Esophagus muscularis mucosa (tissue), 4 donors: ENCODE measurements around the gene GFRA1. TPM values are rescaled to one million over a fixed set of nuclear protein-coding genes. Genes with fewer than 3 reads are reported as not detected.

Experiments used
- DNase-seq: peaks from one replicate; pipeline ENCODE4 v3.0.0-alpha.2; 2017; ENCODE audit errors: extremely low spot score
- H3K27ac ChIP-seq, 4 donors: fragments of 200-600 bp; sonication (generic); replicated peaks in 1 of 4; 1 replicate in 3 of 4; 2 replicates in 1 of 4; pipeline ENCODE4 v1.5.1; 2016 to 2019; ENCODE audit warnings: mild to moderate bottlenecking in 1 of 4
- H3K27me3 ChIP-seq, 4 donors: fragments of 200-600 bp; sonication (generic); one replicate each; pipeline versions ENCODE4 v1.5.1 to v1.6.0; 2016 to 2019
- H3K36me3 ChIP-seq, 4 donors: fragments of 200-600 bp; sonication (generic); one replicate each; pipeline ENCODE4 v1.5.1; 2016 to 2019
- H3K4me1 ChIP-seq, 4 donors: fragments of 200-600 bp; sonication (generic); one replicate each; pipeline ENCODE4 v1.5.1; 2016 to 2019
- H3K4me3 ChIP-seq, 4 donors: fragments of 200-600 bp; sonication (generic); 1 replicate in 2 of 4; 2 replicates in 2 of 4; pipeline ENCODE4 v1.5.1; 2016 to 2019; ENCODE audit warnings: mild to moderate bottlenecking in 4 of 4, moderate library complexity in 1 of 4
- H3K9me3 ChIP-seq, 4 donors: fragments of 200-600 bp; sonication (generic); 1 replicate in 3 of 4; 2 replicates in 1 of 4; pipeline ENCODE4 v1.5.1; 2016 to 2019
- EP300 ChIP-seq: sonication (generic); formaldehyde crosslinking; IDR thresholded peaks from one replicate; pipeline ENCODE4 v1.6.1; 2017; ENCODE audit warnings: antibody characterized with exemption
- POLR2A ChIP-seq: fragments of 450-650 bp; IDR thresholded peaks from one replicate; pipeline ENCODE4 v1.6.1; 2017; ENCODE audit warnings: antibody characterized with exemption, moderate library complexity, mild to moderate bottlenecking, low read depth
- POLR2AphosphoS5 ChIP-seq, 2 donors: sonication (generic); formaldehyde crosslinking; IDR thresholded peaks; one replicate each; pipeline ENCODE4 v1.6.1; 2017; ENCODE audit warnings: antibody characterized with exemption in 2 of 2
- WGBS: methylation state at CpG from one replicate; pipeline ENCODE4 v1.1.5; 2018; 5-methylcytosine and 5-hydroxymethylcytosine counted together
- intact Hi-C: fragments of 100-400 bp; cut with DNase I; formaldehyde crosslinking; loops from one replicate; pipeline ENCODE4 v1.15.1; 2023
- total RNA-seq, 4 donors: library from RNA; depleted of rRNA; stranded (reverse); fragments of >200 nt; gene quantifications; one replicate each; pipeline versions ENCODE4 v1.1.0 to v1.2.1, GENCODE V29; 2016
- TF ChIP-seq, protein P1 (sequence below), 3 experiments: fragments of 200-600 bp in 2 of 3; fragments of 450-650 bp in 1 of 3; sonication (generic) in 2 of 3; IDR thresholded peaks; one replicate each; pipeline ENCODE4 v1.5.1; 2017 to 2019; ENCODE audit warnings: antibody characterized with exemption in 3 of 3, mild to moderate bottlenecking in 2 of 3, moderate library complexity in 1 of 3

Gene GFRA1
- total RNA-seq, 4 donors from 2014 or later: 44.0 to 73.4 (median 64.5) TPM

GRCh38 chr10:116082206-116082605 lies 190.8 kb downstream of the GFRA1 start:
- H3K9me3 ChIP-seq: no peaks in the 10 kb centered on the region
- intact Hi-C loops: no loop called here
- TF ChIP-seq POLR2A: no peak
- no peak for TF ChIP-seq POLR2AphosphoS5 (IDR thresholded peaks at IDR 0.05)
- peaks cover 0 to 5% (median 0%) of the 10 kb centered on the region in 4 donors for H3K36me3 ChIP-seq
- no peak for DNase-seq
- H3K4me1 ChIP-seq: no peaks in the 10 kb centered on the region
- no peak overlapping the region for H3K27ac ChIP-seq
- 90% methylated on average over 8 of the region's 8 CpGs for WGBS
- H3K27me3 ChIP-seq: peaks cover 0 to 2% (median 0%) of the 10 kb centered on the region in 4 donors
- no peak overlapping the region for H3K4me3 ChIP-seq

DNA sequence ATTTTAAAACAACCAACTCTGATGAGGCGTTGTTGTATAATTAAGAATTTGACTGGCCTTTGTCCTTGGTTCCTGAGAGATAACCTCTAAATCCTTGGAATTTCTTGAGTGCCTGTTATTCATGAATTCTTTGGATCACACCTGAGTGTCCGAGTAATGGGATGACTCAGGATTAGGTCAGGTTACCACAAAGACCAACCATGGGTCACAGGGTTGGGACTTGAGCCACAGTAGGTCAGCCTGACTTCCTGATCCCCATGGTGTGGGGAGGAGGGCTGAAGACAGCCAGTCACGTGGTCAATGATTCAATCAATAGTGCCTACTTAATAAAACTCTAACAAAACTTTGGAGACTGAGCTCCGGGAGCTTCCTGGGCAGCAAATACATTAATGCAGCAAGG lies 192.5 kb downstream of the GFRA1 start:
- Histone ChIP-seq H3K27ac (no peak overlapping the region), H3K36me3 (peaks cover 0 to 5% (median 0%) of the 10 kb centered on the region in 4 donors), H3K4me3 (no peak overlapping the region), H3K27me3 (no peaks in the 10 kb centered on the region), H3K4me1 (no peaks in the 10 kb centered on the region), H3K9me3 (no peaks in the 10 kb centered on the region)
- TF ChIP-seq POLR2A (no peak), EP300 (no peak), POLR2AphosphoS5 (IDR thresholded peaks at IDR 0.05) (no peak)
- TF ChIP-seq, protein P1, sequence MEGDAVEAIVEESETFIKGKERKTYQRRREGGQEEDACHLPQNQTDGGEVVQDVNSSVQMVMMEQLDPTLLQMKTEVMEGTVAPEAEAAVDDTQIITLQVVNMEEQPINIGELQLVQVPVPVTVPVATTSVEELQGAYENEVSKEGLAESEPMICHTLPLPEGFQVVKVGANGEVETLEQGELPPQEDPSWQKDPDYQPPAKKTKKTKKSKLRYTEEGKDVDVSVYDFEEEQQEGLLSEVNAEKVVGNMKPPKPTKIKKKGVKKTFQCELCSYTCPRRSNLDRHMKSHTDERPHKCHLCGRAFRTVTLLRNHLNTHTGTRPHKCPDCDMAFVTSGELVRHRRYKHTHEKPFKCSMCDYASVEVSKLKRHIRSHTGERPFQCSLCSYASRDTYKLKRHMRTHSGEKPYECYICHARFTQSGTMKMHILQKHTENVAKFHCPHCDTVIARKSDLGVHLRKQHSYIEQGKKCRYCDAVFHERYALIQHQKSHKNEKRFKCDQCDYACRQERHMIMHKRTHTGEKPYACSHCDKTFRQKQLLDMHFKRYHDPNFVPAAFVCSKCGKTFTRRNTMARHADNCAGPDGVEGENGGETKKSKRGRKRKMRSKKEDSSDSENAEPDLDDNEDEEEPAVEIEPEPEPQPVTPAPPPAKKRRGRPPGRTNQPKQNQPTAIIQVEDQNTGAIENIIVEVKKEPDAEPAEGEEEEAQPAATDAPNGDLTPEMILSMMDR (IDR thresholded peaks at IDR 0.05): no peak
- DNase-seq: no peak
- intact Hi-C loops: no loop called here
- WGBS: 84% methylated on average over 4 of the region's 4 CpGs

DNA sequence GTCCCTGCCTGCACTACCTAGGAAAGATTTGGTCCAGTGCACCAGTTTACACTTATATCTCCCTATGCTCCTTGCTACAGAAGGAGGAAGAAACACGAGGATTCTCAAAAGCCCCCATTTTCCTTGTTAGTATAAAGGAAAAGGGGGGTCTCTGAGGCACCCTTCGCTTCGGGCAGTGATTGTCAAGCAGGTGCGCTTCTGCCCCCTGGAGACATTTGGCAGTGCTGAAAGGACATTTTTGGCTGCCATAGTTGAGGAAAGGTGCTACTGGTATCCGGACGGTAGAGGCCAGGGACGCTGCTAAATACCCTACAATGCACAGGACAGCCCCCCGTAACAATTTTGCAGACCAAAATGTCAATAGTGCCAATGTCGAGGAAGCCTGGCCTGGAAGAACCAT lies 193.7 kb downstream of the GFRA1 start:
- TF ChIP-seq, protein P1 (IDR thresholded peaks at IDR 0.05): no peak
- TF ChIP-seq POLR2AphosphoS5 (IDR thresholded peaks at IDR 0.05) (no peak), EP300 (no peak), POLR2A (no peak)
- Histone ChIP-seq H3K36me3 (peaks cover 0 to 5% (median 0%) of the 10 kb centered on the region in 4 donors), H3K27me3 (no peaks in the 10 kb centered on the region), H3K4me1 (no peaks in the 10 kb centered on the region), H3K9me3 (no peaks in the 10 kb centered on the region), H3K4me3 (no peak overlapping the region), H3K27ac (no peak overlapping the region)
- DNase-seq: no peak
- 90% methylated on average over 9 of the region's 9 CpGs for WGBS
- intact Hi-C loops: no loop called here

- TF ChIP-seq, protein P1 (IDR thresholded peaks at IDR 0.05): no peak
- TF ChIP-seq POLR2AphosphoS5 (IDR thresholded peaks at IDR 0.05): no peak
- no peak for TF ChIP-seq EP300
- no peak for TF ChIP-seq POLR2A
- no peak for DNase-seq
- intact Hi-C loops: no loop called here
- peaks cover 0 to 5% (median 0%) of the 10 kb centered on the region in 4 donors for H3K36me3 ChIP-seq
- no peaks in the 10 kb centered on the region for H3K9me3 ChIP-seq
- WGBS: 77% methylated on average over 3 of the region's 3 CpGs
- H3K4me3 ChIP-seq: no peak overlapping the region
- no peaks in the 10 kb centered on the region for H3K27me3 ChIP-seq
- no peak overlapping the region for H3K27ac ChIP-seq
- H3K4me1 ChIP-seq: peaks cover 0 to 8% (median 3%) of the 10 kb centered on the region in 4 donors
Observed at GRCh38 chr10:116076621-116077020, 196.4 kb downstream of the GFRA1 start.

- intact Hi-C loops: no loop called here
- H3K4me1 ChIP-seq: peaks cover 0 to 29% (median 18%) of the 10 kb centered on the region in 4 donors
- H3K36me3 ChIP-seq: no peaks in the 10 kb centered on the region
- H3K4me3 ChIP-seq: no peak overlapping the region
- WGBS: 79% methylated on average over 7 of the region's 7 CpGs
- TF ChIP-seq, protein P1 (IDR thresholded peaks at IDR 0.05): no peak
- TF ChIP-seq POLR2A: no peak
- TF ChIP-seq POLR2AphosphoS5 (IDR thresholded peaks at IDR 0.05): no peak
- TF ChIP-seq EP300: no peak
- no peaks in the 10 kb centered on the region for H3K27me3 ChIP-seq
- no peak for DNase-seq
- H3K27ac ChIP-seq: no peak overlapping the region
- H3K9me3 ChIP-seq: no peaks in the 10 kb centered on the region
Observed at GRCh38 chr10:116073510-116073909, 199.5 kb downstream of the GFRA1 start.
